ENCODE results near the gene ARHGAP26.

The ARHGAP26 gene

DNA sequence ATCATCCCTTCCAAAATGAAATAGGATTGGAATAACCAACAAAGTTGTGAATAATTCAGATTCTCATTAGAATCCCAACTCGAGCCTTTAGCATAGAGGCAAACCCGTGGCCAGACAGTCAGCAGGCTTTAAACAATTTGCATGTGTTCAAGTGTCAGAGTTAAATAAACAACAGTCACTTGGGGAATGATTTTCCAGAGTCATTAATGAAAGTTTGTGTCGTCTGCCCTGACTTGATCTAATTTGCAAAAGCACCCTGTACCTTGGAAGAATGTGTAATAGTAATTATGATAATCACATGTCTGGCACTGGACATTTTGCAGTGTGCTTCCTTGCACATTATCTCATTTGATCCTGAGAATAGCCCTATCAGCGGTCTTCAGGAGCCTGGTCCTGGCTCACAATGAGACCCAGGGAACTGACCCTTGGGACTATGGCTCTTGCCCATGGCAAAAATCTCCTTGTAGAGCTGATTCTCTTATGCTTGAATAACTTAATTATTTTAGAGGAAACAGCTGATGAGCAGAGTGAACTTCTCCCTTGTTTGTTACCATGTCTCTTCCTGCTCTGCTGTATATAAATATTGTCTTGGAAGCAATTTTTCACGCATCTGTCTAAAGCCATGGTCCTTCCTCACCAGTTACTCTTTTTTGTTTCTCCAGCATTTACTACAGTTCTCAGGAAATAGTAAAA lies 360.6 kb downstream of the ARHGAP26 start:
- no peak for DNase-seq

DNA sequence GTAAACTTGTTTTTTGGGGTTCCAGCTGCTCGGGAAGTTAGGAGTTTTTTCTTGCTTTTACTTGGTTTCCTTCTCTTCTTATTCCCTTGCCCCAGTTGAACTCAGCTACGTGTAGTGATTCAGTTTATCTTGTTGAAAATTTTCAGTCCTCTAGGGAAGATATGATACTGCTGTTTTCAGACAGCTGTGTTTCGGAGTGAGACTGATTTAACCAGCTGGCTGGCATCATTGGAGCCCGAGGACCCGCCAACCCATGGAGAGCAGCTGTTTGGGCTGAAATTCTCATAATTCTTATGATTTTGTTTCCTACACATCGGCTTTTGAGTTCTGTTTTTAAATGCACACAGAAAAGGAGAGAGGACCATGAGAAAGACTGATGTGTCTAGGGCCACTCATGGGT lies 361.8 kb downstream of the ARHGAP26 start:
- no peak for DNase-seq

DNA sequence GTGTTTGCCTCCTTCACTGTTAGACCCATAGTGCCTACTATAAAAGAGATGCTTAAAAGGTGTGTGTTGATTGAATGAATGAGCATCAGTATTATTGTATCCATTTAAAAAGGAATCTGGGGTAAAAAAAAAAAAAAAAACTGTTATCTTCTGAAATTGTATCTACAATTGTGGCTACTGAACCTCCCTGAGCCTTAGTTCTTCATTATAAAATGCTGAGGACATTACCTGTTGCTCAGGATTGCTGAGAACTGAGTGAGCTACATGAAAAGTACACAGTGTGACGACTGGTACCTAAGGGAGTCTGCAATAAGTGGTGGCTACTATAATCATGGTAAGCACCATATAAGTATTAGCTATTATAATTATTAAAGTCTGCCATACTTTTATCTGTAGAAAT lies 362.6 kb downstream of the ARHGAP26 start:
- DNase-seq: no peak

DNA sequence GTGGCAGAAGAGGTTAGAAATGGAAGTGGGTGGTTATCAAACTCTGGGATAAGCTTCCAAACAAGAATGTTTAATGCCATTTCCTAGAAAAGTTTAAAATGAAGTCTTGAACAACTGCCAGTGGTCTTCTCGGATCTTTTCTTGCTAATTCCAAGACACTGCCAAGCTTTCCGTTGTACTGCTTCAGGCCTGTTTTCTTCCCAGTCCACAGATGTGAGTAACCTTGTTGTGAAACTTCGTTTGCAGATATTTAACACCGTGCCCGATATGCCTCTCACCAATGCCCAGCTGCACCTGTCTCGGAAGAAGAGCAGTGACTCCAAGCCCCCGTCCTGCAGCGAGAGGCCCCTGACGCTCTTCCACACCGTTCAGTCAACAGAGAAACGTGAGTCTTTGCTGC lies 363.5 kb downstream of the ARHGAP26 start:
- no peak for DNase-seq

DNA sequence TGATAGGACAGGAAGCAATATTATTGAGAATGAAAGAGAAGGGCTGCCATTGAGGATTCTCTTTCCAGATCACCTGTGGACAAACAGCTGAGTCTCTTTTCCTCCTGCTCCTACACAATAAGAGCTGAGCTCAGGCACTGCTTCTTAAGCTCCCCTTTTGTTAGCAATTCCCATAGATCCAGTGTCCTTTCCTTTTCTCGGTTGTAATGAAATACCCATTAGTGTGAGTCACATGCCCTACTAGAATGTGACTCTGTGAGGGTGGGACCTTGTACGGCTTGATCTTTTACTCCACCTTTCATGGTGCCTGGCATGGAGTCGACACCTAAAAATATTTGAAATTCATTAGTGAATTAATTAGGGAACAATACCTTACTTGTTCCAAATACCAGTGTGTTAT lies 364.1 kb downstream of the ARHGAP26 start:
- DNase-seq: no peak

DNA sequence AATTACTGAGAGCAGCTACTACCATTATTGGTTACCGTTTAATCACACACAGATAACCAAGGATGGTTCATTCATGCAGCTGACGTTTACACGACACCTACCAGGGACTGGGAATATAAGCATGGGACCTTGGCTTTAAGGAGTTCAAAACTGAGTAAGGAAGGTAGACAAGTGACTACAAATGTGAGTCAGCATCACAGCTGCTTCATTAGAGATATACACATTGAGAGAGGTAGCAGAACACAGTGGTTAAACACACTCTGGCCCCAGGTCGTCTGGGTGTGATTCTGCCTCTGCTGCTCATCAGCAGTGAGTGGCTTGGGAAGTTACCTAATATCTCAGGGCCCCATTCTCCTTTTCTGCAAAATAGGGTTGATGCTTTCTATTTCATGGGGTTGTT lies 364.7 kb downstream of the ARHGAP26 start:
- no peak for DNase-seq

DNA sequence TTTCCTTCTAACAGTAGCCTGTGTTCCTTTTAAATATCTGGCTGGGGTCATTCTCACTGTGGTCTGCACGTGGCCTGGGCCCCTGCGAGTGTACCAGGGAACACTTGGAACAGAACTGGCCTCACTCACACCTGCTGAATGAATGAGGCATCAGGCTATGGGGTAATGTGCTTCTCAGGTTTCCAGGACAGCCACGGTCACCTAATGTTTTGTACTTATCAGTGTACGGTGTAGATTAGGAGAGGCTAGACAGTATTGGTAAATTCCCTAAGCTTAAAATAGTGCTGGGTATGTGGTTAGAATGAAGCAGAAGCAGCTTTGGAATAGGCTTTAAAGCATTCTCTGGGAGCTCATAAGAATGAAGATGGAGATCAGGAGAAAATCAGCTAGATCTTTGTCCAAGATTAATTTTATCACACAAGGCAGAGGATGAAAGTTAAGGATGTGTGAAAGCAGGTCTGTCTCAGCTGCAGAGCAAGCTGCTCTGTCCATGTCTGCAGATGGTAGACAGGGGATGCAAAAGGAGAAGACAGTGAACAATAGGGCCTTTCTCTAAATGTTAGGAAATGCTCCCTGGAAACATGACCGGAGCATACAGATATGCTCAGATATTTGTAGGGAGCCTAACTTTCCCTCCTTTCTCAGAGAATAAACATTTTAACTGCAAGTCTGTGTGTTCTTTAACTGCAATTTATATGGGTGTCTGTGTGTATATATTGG lies 365.8 kb downstream of the ARHGAP26 start:
- no peak for DNase-seq

DNA sequence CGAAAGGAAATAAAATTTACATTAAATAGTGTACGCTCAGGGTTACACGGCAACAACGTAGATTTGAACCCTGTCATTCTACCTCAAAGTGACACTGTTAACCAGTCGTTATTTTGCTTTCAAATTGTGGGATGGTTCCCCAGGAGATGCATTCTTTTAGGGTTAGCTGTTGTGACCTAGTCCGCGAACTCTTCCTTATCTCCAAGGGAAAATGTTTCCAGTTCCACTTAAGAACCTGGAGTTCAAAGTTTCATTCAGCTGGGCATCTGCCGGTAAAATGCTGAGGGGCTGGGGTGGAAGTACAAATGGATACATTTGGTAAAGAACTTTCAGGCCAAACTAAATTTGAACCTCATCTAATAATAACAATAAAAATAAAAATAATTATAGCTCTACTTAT lies 368.7 kb downstream of the ARHGAP26 start:
- DNase-seq: no peak

DNA sequence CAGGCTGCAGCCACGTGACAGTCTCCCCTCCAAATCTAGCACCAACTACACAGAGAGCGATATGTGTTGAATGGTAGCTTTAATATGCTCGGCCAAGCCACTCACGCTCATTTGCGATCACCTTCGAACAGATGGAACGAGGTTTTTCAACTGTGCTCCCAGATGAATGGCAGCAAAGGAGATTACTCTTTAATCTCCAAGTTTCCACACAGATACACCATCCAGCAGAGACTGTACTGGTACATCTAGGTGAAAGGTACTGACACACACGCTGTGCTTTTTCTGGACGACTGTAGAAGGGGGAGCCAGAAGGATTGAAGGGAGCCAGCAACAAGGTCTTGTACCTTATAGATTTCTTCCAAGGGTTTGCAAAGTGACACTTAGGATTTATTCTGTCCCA lies 369.4 kb downstream of the ARHGAP26 start:
- no peak for DNase-seq

DNA sequence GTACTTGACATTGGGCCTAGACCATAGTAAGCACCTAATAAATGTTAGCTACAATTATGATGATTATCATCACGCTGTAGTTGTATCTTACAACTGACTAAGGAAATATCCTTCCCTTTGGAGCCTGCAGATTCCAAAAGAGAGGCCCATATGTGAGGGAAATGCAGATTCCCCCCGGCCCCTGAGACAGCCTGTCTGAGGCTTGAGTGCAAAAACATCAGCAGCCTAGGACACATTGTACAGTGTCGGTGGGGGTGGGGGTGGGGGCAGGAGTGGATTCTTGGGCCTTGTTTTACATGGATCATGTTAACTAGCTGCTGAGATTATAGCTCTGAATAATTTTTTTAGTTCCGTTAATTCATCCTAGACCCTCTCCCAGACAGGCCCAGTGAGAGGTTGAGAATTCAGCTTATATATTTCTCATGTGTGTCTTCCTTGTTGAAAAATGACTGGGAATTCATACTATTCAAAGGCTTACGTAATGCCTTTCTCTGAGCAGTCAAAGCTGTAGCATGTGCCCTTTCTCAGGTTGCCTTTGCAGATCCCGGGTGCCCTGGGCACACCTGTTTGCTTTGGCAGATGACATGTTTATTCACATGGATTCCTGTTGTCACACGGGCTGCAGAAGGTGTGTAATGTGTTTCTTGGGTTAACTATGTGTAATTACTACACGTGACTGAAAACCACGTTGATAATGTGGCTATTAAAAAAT lies 370.5 kb downstream of the ARHGAP26 start:
- peak; percentile 57 for DNase-seq

DNA sequence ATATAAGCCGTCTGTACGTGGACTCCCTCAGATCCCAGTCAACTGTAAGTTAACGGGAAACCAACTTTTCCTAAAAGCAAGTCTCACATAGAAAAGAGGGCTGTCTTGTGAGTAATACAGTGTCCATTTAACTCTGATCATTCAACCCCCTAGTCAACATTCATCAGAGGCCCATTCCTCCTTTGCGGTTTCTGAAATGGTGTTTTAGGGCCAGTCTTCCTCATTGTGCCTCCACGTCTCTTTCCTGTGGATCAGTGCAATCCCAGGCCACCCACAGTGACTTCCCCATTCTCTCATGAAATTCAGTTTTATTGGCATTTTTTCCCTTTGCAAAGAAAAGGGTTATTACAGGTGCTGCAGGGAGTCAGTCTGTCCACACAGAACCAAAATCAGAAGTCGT lies 371.5 kb downstream of the ARHGAP26 start:
- DNase-seq: no peak

DNA sequence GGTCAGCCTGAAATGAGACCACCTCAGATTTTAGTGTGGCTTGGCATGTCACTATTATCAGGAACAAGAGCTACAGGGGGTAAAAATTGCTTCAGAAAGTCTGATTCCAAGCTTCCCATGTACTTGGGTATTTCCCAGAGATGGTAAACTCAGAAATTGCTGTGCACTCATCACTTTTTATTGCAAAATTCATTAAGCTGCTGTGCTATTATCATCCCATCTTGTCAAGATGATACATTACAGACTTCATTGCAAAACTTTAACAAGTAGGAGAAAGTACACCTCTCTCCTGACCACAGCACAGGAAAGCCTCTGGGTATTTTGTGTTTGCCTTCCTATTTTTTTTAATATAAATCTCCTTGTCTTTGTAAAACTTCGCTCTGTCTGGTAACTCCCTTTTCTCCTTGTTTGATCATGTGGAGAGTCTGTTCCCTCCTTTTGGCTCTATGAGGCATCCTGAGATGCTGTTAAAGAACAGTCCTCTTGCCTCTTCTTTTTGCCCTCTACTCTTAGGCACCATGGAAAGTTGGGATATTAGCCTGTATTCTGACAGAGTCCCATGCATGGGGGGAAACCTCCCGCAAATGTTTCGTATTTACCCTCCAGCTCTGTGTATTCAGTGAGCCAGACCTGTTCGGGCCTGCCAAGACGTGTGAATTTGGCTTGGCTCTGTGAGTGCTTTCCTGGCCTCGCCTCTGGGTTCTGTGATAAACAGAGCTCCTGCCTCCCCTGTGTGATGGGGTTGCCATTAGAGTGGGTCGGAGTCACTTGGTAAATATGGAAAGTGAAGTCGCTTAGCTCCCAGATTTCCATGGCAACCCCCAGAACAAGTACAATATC lies 372.6 kb downstream of the ARHGAP26 start:
- DNase-seq: peak; percentile 9

DNA sequence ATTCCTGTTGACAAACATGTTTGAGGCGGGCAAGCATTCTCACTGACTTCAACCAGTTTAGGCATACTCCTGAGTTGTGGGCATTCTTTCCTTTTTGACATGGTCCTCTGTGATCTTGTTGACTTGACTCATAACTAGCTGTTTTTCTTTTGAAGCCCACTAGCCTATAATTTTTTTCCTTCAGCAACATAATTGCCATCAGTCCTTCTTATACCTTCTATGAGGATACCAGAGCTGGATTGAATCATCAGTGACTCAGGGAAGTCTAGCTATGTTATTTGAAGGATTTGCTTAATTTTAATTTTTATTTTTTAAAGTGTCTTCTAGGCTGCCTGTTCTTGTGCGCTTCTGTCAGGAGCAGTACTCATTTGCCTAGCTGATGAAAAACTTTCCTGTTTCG lies 373.8 kb downstream of the ARHGAP26 start:
- DNase-seq: no peak

DNA sequence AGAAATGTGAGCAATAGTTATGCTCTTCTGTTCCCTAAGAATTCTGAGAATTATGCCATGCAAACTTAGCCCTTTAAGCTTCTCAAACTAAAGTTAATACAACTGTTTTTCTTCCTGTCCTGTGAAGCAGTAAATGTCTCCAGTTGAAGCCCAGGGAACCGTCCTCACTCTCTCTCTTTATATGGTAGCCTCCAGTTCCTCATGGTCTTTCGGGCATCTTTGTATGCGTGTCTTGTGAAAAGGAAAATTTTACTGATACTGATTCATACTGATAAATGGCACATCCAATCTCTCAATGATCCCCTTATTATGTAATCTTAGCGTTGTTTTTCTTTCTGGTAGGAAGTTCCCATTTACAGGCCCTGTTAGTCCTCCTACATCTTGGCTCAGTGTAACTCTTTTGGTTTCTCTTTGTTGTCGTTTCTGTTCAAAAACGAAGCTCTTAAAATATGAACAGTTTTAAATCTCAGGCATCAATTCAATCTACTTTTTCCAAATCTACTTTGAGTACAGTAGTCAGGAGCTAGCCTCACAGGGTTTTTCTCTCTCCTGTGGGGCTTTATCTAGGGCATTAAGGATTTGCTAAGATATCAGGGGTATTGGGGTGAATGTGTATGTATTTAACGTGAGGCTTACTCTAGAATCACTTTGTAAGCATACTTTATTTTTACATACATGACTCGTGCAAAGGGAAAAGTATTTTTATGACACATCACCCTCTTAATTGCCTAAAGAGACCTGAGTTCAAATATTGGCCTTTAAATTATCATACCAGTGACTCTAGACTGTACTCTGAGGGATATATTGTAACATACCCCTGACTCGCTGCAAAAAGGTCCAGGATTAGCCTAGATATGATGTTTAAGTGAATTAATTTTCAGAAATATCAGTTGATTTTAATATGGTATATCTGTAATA lies 375.3 kb downstream of the ARHGAP26 start:
- no peak for DNase-seq

DNA sequence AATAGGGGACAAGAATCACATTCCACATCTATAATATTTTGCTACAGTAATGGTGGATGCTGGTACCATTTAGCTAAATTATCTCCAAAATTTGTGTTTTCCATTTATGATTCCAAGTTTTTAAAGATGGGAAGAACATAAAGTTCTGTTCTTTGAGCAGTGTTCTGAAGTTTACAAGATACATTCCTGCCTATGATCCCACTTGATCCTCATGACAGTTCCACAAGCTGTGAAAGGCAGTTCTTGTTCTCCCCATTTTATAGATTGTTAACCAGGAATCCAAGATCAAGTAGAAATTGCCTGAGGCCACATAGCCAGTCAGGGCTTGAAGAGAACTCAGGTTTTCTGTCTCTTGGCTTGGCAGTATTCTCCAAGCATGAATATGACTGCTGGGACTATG lies 376.0 kb downstream of the ARHGAP26 start:
- no peak for DNase-seq

DNA sequence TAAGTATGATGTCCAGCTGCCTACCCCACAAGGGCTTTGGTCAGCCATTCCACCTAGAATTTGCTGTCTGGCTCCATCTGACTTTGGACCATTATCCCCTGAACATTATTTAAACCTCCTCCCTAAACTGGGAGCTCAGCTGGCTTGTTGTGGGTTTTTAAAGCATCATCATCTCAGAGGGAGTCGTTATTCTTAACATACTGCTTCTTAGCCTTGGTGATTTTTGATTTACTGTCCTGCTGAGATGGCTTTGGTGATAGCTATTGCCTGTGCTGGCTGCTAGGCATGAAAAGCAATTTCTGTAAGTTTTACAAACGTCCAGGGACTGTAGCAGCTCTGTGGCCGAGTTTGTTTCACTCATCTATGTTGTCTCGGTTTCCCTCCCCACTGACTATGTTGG lies 377.2 kb downstream of the ARHGAP26 start:
- no peak for DNase-seq

DNA sequence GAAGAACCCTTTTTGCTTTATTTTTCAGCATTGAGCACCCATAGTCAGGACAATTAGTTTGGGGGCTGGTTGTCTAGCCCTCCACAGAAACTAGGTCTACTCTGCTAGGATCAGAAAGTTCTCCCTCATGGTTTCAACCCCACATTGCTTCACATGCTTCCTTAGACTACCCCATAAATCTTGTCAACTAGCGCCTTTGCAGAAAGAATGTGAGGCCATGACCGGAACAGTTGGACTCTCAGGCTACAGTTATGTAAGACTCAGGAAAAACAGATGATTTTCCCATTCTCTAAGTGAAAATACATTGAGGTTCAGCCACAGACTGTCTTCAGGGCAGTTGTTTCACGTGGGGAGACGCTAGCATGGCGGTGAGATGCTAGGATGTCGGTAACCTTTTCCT lies 377.7 kb downstream of the ARHGAP26 start:
- DNase-seq: no peak

DNA sequence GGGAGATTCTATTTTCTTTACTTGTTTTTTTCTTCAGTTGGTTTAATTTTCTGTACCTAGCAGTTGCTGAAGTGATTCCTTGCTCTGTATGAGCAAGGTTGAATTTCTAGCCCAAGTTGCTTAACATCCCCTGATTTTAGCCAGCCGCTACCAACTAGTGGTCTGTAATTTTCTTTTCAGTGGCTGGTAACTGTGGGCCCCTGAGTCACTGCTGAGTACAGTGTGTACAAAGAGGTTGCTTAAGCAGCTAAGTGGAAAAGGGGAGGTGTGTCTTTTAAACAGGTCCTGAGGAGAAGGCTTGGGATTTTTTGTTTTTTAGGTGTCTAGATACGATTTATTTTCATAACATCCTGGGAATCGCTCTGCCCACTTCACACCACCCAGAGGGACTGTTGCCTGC lies 378.6 kb downstream of the ARHGAP26 start:
- no peak for DNase-seq

DNA sequence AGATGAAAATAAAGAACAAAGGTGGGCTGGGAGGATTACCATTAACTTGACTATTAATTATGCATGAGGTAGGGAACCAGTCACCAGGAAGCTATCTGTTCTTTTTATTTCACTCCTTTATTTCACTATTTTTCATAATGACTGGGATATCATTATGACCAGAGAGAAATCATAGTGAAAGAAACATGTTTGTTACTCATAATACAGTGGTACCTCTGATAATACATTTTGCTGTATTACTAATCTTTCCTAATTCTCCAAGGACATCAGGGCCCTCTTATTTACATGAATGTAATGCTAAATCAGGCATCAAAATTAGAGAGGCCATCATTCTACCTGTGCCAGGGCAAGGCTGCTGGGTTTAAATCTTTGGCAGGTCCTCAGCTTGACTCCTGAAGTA lies 379.6 kb downstream of the ARHGAP26 start:
- DNase-seq: no peak

DNA sequence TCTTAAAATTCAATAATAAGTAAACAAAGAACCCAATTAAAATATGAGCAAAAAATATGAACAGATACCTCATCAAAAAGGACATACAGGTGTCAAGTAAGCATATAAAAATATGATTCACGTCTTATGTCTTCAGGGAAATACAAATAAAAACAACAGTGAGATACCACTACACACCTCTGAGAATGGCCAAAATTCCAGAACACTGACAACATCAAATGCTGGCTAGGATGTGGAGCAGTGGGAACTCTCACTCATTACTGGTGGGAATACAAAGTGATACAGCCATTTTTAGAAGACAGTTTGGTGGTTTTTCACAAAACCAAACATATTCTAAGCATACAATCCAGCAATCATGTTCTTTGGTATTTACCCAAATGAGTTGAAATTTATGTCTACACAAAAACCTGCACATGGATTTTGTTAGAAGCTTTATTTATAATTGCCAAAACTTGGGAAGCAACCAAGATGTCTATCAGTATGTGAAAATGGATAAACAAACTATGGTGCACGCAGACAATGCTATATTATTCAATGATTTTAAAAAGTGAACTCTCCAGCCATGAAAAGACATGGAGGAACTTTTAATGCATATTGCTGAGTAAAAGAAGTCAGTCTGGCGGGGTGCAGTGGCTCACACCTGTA lies 381.0 kb downstream of the ARHGAP26 start:
- no peak for DNase-seq

DNA sequence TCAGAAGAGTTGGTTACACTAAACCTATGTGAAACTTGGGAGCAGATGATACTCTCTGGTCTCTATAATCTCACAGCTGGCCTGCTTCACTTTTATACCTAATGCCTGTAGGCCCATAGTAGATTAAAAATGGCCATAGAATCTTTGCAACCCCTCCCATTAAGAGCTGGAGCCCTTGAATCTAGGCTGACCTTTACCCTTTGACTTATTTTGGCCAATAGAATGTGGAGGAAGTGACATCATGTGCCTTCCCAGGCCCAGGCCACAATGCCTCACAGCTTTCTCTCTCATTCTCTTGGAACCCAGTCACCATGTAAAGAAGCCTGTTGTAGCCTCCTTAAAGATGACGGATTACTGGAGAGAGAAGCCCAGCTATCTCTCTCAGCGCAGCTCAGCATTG lies 382.3 kb downstream of the ARHGAP26 start:
- no peak for DNase-seq

Measured in NCI-H1436 treated with DMSO at 0.1 percent for 48 hours (cell line).